Natural killer cell (primary cell): Measurements from ENCODE around the gene SOX8. TPM values are rescaled to one million over a fixed set of nuclear protein-coding genes. Genes with fewer than 3 reads are reported as not detected.
"Not testable (repeated sequence)": the region's sequence is repeated elsewhere in the genome, so short reads cannot be mapped to it uniquely, and the experiment has no call there.

Source experiments
- ATAC-seq, 3 donors: fragments of 150-1000 bp in 2 of 3; fragments of 200-7000 bp in 1 of 3; cut with Tn5 transposase; 1 replicate in 1 of 3; 2 replicates in 2 of 3; pipeline ENCODE4 v1.10.0; 2021; ENCODE audit warnings: mild to moderate bottlenecking in 2 of 3, moderate library complexity in 2 of 3
- DNase-seq, 2 donors: peaks; one replicate each; pipeline versions ENCODE4 v3.0.0 to v3.0.0-alpha.2; 2013 to 2021; ENCODE audit warnings: mixed read lengths in 1 of 2
- H3K27ac ChIP-seq: one replicate; pipeline ENCODE4 v1.5.1; 2013; ENCODE audit warnings: mild to moderate bottlenecking, low read length
- H3K27me3 ChIP-seq: one replicate; pipeline ENCODE4 v1.6.1; 2013; ENCODE audit warnings: low read length; ENCODE audit not compliant: control insufficient read depth, insufficient read depth
- H3K36me3 ChIP-seq: one replicate; pipeline ENCODE4 v1.6.1; 2013; ENCODE audit warnings: low read length; ENCODE audit not compliant: control insufficient read depth, insufficient read depth
- H3K4me1 ChIP-seq: one replicate; pipeline ENCODE4 v1.6.1; 2013; ENCODE audit warnings: low read length; ENCODE audit not compliant: control insufficient read depth, insufficient read depth
- H3K4me3 ChIP-seq: one replicate; pipeline ENCODE4 v1.5.1; 2013; ENCODE audit warnings: low read length
- H3K9me3 ChIP-seq: one replicate; pipeline ENCODE4 v1.6.1; 2013; ENCODE audit warnings: low read length; ENCODE audit not compliant: control insufficient read depth, insufficient read depth
- H3K27ac Mint-ChIP-seq, 2 donors: one replicate each; pipeline ENCODE4 v1.8.0; 2022; ENCODE audit warnings: mild to moderate bottlenecking in 2 of 2, mixed read lengths in 2 of 2, moderate library complexity in 1 of 2
- H3K27me3 Mint-ChIP-seq, 2 donors: one replicate each; pipeline ENCODE4 v1.8.0; 2022; ENCODE audit warnings: low read depth in 2 of 2, mixed read lengths in 2 of 2
- H3K36me3 Mint-ChIP-seq: one replicate; pipeline ENCODE4 v1.8.0; 2022; ENCODE audit warnings: mixed read lengths
- H3K4me1 Mint-ChIP-seq, 2 donors: one replicate each; pipeline ENCODE4 v1.8.0; 2022; ENCODE audit warnings: mixed read lengths in 2 of 2
- H3K4me3 Mint-ChIP-seq: one replicate; pipeline ENCODE4 v1.8.0; 2022; ENCODE audit warnings: mild to moderate bottlenecking, moderate library complexity, mixed read lengths
- H3K9me3 Mint-ChIP-seq, 2 donors: one replicate each; pipeline ENCODE4 v1.8.0; 2022; ENCODE audit warnings: mixed read lengths in 2 of 2
- CTCF ChIP-seq: fragments of 200-600 bp; IDR thresholded peaks from one replicate; pipeline ENCODE4 v1.8.0; 2022; ENCODE audit warnings: antibody characterized with exemption
- WGBS: methylation state at CpG from one replicate; pipeline ENCODE4 v1.1.7; 2013; ENCODE audit warnings: missing lambda C conversion rate; ENCODE audit not compliant: insufficient coverage; 5-methylcytosine and 5-hydroxymethylcytosine counted together
- intact Hi-C: fragments of 100-400 bp; cut with micrococcal nuclease; formaldehyde crosslinking; loops from one replicate; pipeline ENCODE4 v1.14.2; 2022
- total RNA-seq, 4 donors: library from RNA; stranded (reverse); fragments of 120-200 nt in 1 of 4; gene quantifications; one replicate each; pipeline versions ENCODE4 v1.2.3 to v1.2.4, GENCODE V29; 2013 to 2022

The SOX8 gene
- total RNA-seq, 3 donors from 2014 or later (not counting 1 experiment from before 2014, with no cell fraction given): not detected

DNA sequence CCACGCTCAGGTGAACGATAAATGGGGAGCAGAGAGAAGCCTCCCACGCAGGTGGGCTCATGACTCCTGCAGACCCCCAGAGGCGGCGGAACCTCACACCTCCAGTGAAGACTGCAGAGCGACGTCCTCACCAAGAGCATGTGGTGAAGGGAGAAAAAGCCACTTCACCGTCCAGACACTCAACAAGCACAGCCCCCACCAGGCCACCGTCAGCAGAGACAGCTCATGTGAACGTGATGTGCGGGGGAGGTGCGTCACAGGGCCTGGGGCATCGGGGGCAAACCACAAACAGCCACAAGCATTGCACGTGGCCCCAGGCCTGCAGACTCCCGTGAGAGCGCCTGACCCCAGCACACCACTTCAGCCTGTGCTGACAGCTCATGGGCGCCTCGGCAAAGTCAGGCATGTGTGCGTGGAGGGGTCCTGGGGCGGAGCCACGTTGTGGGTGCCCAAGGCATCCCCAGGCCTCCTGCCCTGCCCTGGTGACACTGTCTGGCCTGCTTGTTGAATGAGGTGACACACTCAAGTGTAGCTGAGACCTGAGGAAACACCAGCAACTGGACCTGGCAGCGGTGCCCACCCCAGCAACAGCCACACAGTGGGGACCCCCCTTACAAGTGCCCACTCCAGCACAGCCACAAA is 29.8 kb upstream of the SOX8 start:
- Histone ChIP-seq H3K4me1 (no peaks in the 10 kb centered on the region), H3K9me3 (no peaks in the 10 kb centered on the region), H3K4me3 (no peak overlapping the region), H3K27ac (no peak overlapping the region), H3K36me3 (peaks cover 17% of the 10 kb centered on the region), H3K27me3 (no peaks in the 10 kb centered on the region)
- no peaks in the 10 kb centered on the region for H3K9me3 Mint-ChIP-seq
- no peaks in the 10 kb centered on the region for H3K36me3 Mint-ChIP-seq
- WGBS: 77% methylated on average over 22 of the region's 22 CpGs
- DNase-seq (no peak), ATAC-seq (peak in 1 of 3 donors; percentile 78)
- H3K4me3 Mint-ChIP-seq: no peak overlapping the region
- intact Hi-C loops: no loop called here
- TF ChIP-seq CTCF: no peak
- no peak overlapping the region for H3K27ac Mint-ChIP-seq
- peaks cover 11 to 12% of the 10 kb centered on the region in 2 donors for H3K4me1 Mint-ChIP-seq
- H3K27me3 Mint-ChIP-seq: no peaks in the 10 kb centered on the region

DNA sequence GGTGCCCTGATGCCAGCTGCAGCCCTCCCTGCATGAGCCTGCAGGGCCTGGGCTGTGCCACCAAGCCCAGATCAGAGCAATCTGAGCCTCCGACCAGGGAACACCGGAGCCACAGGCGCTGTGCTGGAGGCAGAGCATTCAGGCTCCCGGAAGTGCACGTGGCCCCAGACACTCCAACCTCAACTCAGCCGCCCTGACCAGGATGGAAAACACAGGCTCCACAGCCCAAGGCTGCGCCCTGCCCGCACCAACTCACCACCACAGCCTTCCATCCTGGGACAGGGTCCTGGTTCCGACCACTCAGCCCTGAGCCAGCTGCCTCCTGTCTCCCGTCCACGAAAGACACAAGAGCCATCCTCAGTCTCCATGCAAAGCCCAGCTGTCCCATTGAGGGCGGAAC is 29.2 kb upstream of the SOX8 start:
- H3K27ac ChIP-seq: no peak overlapping the region
- DNase-seq (no peak), ATAC-seq (no peak)
- no peaks in the 10 kb centered on the region for H3K4me1 ChIP-seq
- 93% methylated on average over 12 of the region's 12 CpGs for WGBS
- peaks cover 13% of the 10 kb centered on the region for H3K36me3 ChIP-seq
- no peak overlapping the region for H3K27ac Mint-ChIP-seq
- intact Hi-C loops: no loop called here
- H3K9me3 Mint-ChIP-seq: no peaks in the 10 kb centered on the region
- no peaks in the 10 kb centered on the region for H3K27me3 Mint-ChIP-seq
- no peaks in the 10 kb centered on the region for H3K36me3 Mint-ChIP-seq
- no peaks in the 10 kb centered on the region for H3K27me3 ChIP-seq
- H3K4me1 Mint-ChIP-seq: peaks cover 13 to 14% of the 10 kb centered on the region in 2 donors
- H3K4me3 ChIP-seq: no peak overlapping the region
- no peaks in the 10 kb centered on the region for H3K9me3 ChIP-seq
- TF ChIP-seq CTCF: no peak
- no peak overlapping the region for H3K4me3 Mint-ChIP-seq

DNA sequence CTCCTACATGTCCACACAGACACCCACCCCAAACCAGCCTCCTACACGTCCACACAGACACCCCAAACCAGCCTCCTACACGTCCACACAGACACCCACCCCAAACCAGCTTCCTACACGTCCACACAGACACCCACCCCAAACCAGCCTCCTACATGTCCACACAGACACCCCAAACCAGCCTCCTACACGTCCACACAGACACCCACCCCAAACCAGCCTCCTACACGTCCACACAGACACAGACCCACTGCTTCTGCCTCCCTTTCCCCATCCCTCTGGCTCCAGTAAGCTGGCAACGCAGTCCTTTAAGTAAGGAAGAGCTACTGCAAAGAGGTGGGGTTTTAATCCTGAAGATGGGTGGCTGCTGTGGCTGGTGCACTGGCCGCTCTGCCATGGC is 27.8 kb upstream of the SOX8 start:
- H3K27ac ChIP-seq, H3K9me3 ChIP-seq, H3K27ac Mint-ChIP-seq, H3K27me3 Mint-ChIP-seq, H3K36me3 Mint-ChIP-seq, intact Hi-C loops, H3K4me3 ChIP-seq, H3K27me3 ChIP-seq, H3K4me1 ChIP-seq, ATAC-seq, DNase-seq, H3K9me3 Mint-ChIP-seq, H3K4me3 Mint-ChIP-seq: not testable (repeated sequence)
- 75% methylated on average over 4 of the region's 7 CpGs for WGBS
- H3K4me1 Mint-ChIP-seq: peaks cover 16 to 17% of the 10 kb centered on the region in 2 donors
- H3K36me3 ChIP-seq: peaks cover 11% of the 10 kb centered on the region

DNA sequence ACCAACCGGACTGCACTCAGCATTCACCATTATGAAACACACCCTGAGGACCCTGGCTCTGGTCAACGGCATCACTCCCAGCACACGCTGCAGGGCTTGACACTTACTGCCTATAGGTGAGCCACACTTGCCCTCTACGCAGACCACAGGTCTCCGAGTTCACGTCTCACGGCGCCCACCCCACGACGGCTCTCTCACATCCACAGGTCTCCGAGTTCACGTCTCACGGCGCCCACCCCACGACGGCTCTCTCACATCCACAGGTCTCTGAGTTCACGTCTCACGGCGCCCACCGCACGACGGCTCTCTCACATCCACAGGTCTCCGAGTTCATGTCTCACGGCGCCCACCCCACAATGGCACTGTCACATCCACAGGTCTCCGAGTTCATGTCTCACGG is 25.8 kb upstream of the SOX8 start:
- H3K4me3 ChIP-seq, H3K4me1 ChIP-seq, H3K27ac ChIP-seq, H3K36me3 Mint-ChIP-seq, H3K9me3 ChIP-seq, ATAC-seq, H3K27me3 ChIP-seq, intact Hi-C loops, H3K27ac Mint-ChIP-seq, H3K4me3 Mint-ChIP-seq, H3K9me3 Mint-ChIP-seq, DNase-seq, H3K27me3 Mint-ChIP-seq: not testable (repeated sequence)
- WGBS: 95% methylated on average over 27 of the region's 27 CpGs
- peaks cover 11% of the 10 kb centered on the region for H3K36me3 ChIP-seq
- peaks cover 16 to 22% of the 10 kb centered on the region in 2 donors for H3K4me1 Mint-ChIP-seq
